MM.1S (cell line): Measurements from ENCODE around the gene TDRD7.

Source experiments
- CTCF ChIP-seq: fragments of 300-600 bp; sonication (generic); IDR thresholded peaks from 2 replicates; pipeline ENCODE4 v1.5.1; 2016; ENCODE audit warnings: antibody characterized with exemption, low read length, mixed read lengths
- EZH2 ChIP-seq: fragments of 300-600 bp; sonication (generic); optimal IDR thresholded peaks from 2 replicates; pipeline ENCODE3; 2017; ENCODE audit warnings: low read depth, mild to moderate bottlenecking, antibody characterized with exemption, low read length, mixed read lengths
- EZH2phosphoT487 ChIP-seq: fragments of 300-600 bp; sonication (generic); IDR thresholded peaks from 2 replicates; pipeline ENCODE4 v1.6.1; 2018; ENCODE audit warnings: antibody characterized with exemption, low read length

- no peak for TF ChIP-seq CTCF
- TF ChIP-seq EZH2: no peak
- TF ChIP-seq EZH2phosphoT487: no peak
Measured at GRCh38 chr9:97502222-97502983, 90.5 kb downstream of the TDRD7 start.
